ENCODE results near the gene MYL4. TPM values are rescaled to one million over a fixed set of nuclear protein-coding genes. Genes with fewer than 3 reads are reported as not detected.
"Not testable (repeated sequence)": the region's sequence is repeated elsewhere in the genome, so short reads cannot be mapped to it uniquely, and the experiment has no call there.

Gene MYL4
- polyA plus RNA-seq, 1 of the 3 experiments (the other 2 are of a cell fraction): not detected

- H2AFZ ChIP-seq (ENCODE audit: low read depth); H4K20me1 ChIP-seq (ENCODE audit: insufficient read depth); H3K9me3 ChIP-seq; H3K79me2 ChIP-seq (ENCODE audit: insufficient read depth); DNase-seq; H3K27me3 ChIP-seq (ENCODE audit: insufficient read depth); H3K4me3 ChIP-seq (ENCODE audit: low read depth in 2 of 2, low read length in 1 of 2); POLR2A ChIA-PET; H3K9me2 ChIP-seq; H3K9ac ChIP-seq; H3K4me2 ChIP-seq; H3K4me1 ChIP-seq (ENCODE audit: control insufficient read depth in 1 of 2, insufficient read depth in 2 of 2, low read depth in 1 of 2, low read length in 1 of 2); H3F3A ChIP-seq (replicated peaks; ENCODE audit: insufficient read depth); H3K27ac ChIP-seq (ENCODE audit: low read depth in 2 of 2, low read length in 1 of 2); H3K36me3 ChIP-seq (replicated peaks in 1 of 2; ENCODE audit: control insufficient read depth in 1 of 2, insufficient read depth in 2 of 2, low read length in 1 of 2): not testable (repeated sequence)
- CTCF ChIA-PET: interaction anchor here (1.6 kb wide), 1 partner anchor 98 kb away, joined by 3 read pairs; no protein-coding TSS in a partner anchor
- WGBS (ENCODE audit: low lambda C conversion rate): 85% methylated on average over 4 of the region's 4 CpGs
These were observed 7.7 kb downstream of the MYL4 start for GRCh38 chr17:47216821-47217220.

GRCh38 chr17:47217279-47217678 lies 8.1 kb downstream of the MYL4 start:
- H2AFZ ChIP-seq (ENCODE audit: low read depth); H3K79me2 ChIP-seq (ENCODE audit: insufficient read depth); H3K27ac ChIP-seq (ENCODE audit: low read depth in 2 of 2, low read length in 1 of 2); H3K27me3 ChIP-seq (ENCODE audit: insufficient read depth); H3K4me3 ChIP-seq (ENCODE audit: low read depth in 2 of 2, low read length in 1 of 2); H3K4me2 ChIP-seq; H3K9ac ChIP-seq; H3K9me2 ChIP-seq; DNase-seq; H3F3A ChIP-seq (replicated peaks; ENCODE audit: insufficient read depth); POLR2A ChIA-PET; H4K20me1 ChIP-seq (ENCODE audit: insufficient read depth); H3K4me1 ChIP-seq (ENCODE audit: control insufficient read depth in 1 of 2, insufficient read depth in 2 of 2, low read depth in 1 of 2, low read length in 1 of 2); H3K36me3 ChIP-seq (replicated peaks in 1 of 2; ENCODE audit: control insufficient read depth in 1 of 2, insufficient read depth in 2 of 2, low read length in 1 of 2); H3K9me3 ChIP-seq: not testable (repeated sequence)
- 52% methylated on average over 2 of the region's 2 CpGs for WGBS (ENCODE audit: low lambda C conversion rate)
- CTCF ChIA-PET: interaction anchor here (0.8 to 4.1 kb wide), 2 partner anchors 12 to 98 kb away, joined by 3 to 34 read pairs; no protein-coding TSS in a partner anchor

- H3K4me3 ChIP-seq (ENCODE audit: low read depth in 2 of 2, low read length in 1 of 2): no peak overlapping the region
- H3K27me3 ChIP-seq (ENCODE audit: insufficient read depth): no peaks in the 10 kb centered on the region
- H3K4me1 ChIP-seq (ENCODE audit: control insufficient read depth in 1 of 2, insufficient read depth in 2 of 2, low read depth in 1 of 2, low read length in 1 of 2): peaks cover 4% of the 10 kb centered on the region in 2 experiments; a peak in 2 of 4 replicates
- H3K27ac ChIP-seq (ENCODE audit: low read depth in 2 of 2, low read length in 1 of 2): no peak overlapping the region
- H4K20me1 ChIP-seq (ENCODE audit: insufficient read depth): no peaks in the 10 kb centered on the region
- peaks cover 3% of the 10 kb centered on the region for H3F3A ChIP-seq (replicated peaks; ENCODE audit: insufficient read depth)
- CTCF ChIA-PET: interaction anchor here (1.0 to 8.6 kb wide), 5 partner anchors 10 to 397 kb away, joined by 3 to 57 read pairs (median 4); partner anchors contain the start of gene MYL4
- H2AFZ ChIP-seq (ENCODE audit: low read depth): no peak overlapping the region
- H3K9me2 ChIP-seq: no peaks in the 10 kb centered on the region
- H3K9me3 ChIP-seq: no peaks in the 10 kb centered on the region
- TF ChIP-seq RCOR1 (IDR thresholded peaks at IDR 0.05; ENCODE audit: low read length) (no peak), FOSL2 (IDR thresholded peaks at IDR 0.05; ENCODE audit: borderline replicate concordance, low read depth) (no peak), TAF1 (IDR thresholded peaks at IDR 0.05; ENCODE audit: borderline replicate concordance, low read depth, low read length) (no peak), MAX (IDR thresholded peaks at IDR 0.05; ENCODE audit: low read depth) (no peak), ZBTB33 (IDR thresholded peaks at IDR 0.05; ENCODE audit: borderline replicate concordance, low read depth) (no peak), NFIC (IDR thresholded peaks at IDR 0.05; ENCODE audit: borderline replicate concordance) (no peak), EP300 (IDR thresholded peaks at IDR 0.05; ENCODE audit: borderline replicate concordance in 1 of 2, low read depth in 1 of 2, low read length in 1 of 2) (no peak), POLR2AphosphoS5 (IDR thresholded peaks at IDR 0.05; ENCODE audit: low read depth, low read length) (no peak), JUND (IDR thresholded peaks at IDR 0.05) (no peak), PBX3 (IDR thresholded peaks at IDR 0.05) (no peak), CHD2 (IDR thresholded peaks at IDR 0.05; ENCODE audit: low read length, partially characterized antibody) (no peak), SMC3 (IDR thresholded peaks at IDR 0.05; ENCODE audit: low read depth, low read length) (no peak)
- TF ChIP-seq, protein P1, sequence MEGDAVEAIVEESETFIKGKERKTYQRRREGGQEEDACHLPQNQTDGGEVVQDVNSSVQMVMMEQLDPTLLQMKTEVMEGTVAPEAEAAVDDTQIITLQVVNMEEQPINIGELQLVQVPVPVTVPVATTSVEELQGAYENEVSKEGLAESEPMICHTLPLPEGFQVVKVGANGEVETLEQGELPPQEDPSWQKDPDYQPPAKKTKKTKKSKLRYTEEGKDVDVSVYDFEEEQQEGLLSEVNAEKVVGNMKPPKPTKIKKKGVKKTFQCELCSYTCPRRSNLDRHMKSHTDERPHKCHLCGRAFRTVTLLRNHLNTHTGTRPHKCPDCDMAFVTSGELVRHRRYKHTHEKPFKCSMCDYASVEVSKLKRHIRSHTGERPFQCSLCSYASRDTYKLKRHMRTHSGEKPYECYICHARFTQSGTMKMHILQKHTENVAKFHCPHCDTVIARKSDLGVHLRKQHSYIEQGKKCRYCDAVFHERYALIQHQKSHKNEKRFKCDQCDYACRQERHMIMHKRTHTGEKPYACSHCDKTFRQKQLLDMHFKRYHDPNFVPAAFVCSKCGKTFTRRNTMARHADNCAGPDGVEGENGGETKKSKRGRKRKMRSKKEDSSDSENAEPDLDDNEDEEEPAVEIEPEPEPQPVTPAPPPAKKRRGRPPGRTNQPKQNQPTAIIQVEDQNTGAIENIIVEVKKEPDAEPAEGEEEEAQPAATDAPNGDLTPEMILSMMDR (IDR thresholded peaks at IDR 0.05): no peak
- TF ChIP-seq, protein P2, sequence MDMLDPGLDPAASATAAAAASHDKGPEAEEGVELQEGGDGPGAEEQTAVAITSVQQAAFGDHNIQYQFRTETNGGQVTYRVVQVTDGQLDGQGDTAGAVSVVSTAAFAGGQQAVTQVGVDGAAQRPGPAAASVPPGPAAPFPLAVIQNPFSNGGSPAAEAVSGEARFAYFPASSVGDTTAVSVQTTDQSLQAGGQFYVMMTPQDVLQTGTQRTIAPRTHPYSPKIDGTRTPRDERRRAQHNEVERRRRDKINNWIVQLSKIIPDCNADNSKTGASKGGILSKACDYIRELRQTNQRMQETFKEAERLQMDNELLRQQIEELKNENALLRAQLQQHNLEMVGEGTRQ (IDR thresholded peaks at IDR 0.05; ENCODE audit: borderline replicate concordance, low read depth, low read length): no peak
- TF ChIP-seq, protein P3, sequence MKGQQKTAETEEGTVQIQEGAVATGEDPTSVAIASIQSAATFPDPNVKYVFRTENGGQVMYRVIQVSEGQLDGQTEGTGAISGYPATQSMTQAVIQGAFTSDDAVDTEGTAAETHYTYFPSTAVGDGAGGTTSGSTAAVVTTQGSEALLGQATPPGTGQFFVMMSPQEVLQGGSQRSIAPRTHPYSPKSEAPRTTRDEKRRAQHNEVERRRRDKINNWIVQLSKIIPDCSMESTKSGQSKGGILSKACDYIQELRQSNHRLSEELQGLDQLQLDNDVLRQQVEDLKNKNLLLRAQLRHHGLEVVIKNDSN (IDR thresholded peaks at IDR 0.05; ENCODE audit: borderline replicate concordance, low read depth): no peak
- no peaks in the 10 kb centered on the region for H3K79me2 ChIP-seq (ENCODE audit: insufficient read depth)
- peak; percentile 42 for DNase-seq
- no peak overlapping the region for H3K9ac ChIP-seq
- H3K4me2 ChIP-seq: no peak overlapping the region
- H3K36me3 ChIP-seq (replicated peaks in 1 of 2; ENCODE audit: control insufficient read depth in 1 of 2, insufficient read depth in 2 of 2, low read length in 1 of 2): no peaks in the 10 kb centered on the region
- POLR2A ChIA-PET: no interaction called here
- WGBS (ENCODE audit: low lambda C conversion rate): 73% methylated on average over 6 of the region's 6 CpGs
These were observed 9.8 kb downstream of the MYL4 start for GRCh38 chr17:47218896-47219430.
